IMR-90 (cell line): Measurements from ENCODE around the gene TMEM229A. TPM values are rescaled to one million over a fixed set of nuclear protein-coding genes. Genes with fewer than 3 reads are reported as not detected.

Experiments
- ATAC-seq: fragments of 200-7000 bp; cut with Tn5 transposase; 2 replicates; pipeline ENCODE4 v1.9.1; 2020; ENCODE audit warnings: low read depth, mild to moderate bottlenecking, moderate library complexity
- BruUV-seq: library from RNA; stranded (reverse); fragments of 400-500 nt; replicated peaks from 2 replicates; lab custom pipeline; 2021; lab: Mats Ljungman, UMichigan
- CTCF ChIA-PET: fragments of 300-600 bp; formaldehyde crosslinking; extraction: SDS; loops from one replicate; lab custom pipeline; 2021; ENCODE audit warnings: antibody characterized with exemption; lab: Yijun Ruan, JAX
- POLR2A ChIA-PET: fragments of 300-600 bp; sonication (Branson Sonifier 250); formaldehyde crosslinking; loops from one replicate; lab custom pipeline; 2022; ENCODE audit warnings: antibody characterized with exemption; ENCODE audit not compliant: unreplicated experiment; lab: Charles Lee
- DNase-seq: peaks from one replicate; pipeline ENCODE4 v3.0.0; 2013
- H2AFZ ChIP-seq: replicated peaks from 2 replicates; pipeline ENCODE3; 2013; ENCODE audit warnings: low read length, mild to moderate bottlenecking; ENCODE audit not compliant: poor library complexity
- H2AK5ac ChIP-seq: 2 replicates; pipeline ENCODE4 v1.6.1; 2013; ENCODE audit warnings: low read depth, low read length, inconsistent platforms
- H2AK9ac ChIP-seq: replicated peaks from 2 replicates; pipeline ENCODE3; 2013; ENCODE audit warnings: mild to moderate bottlenecking, low read depth, low read length, moderate library complexity; ENCODE audit not compliant: poor library complexity
- H2BK120ac ChIP-seq: 2 replicates; pipeline ENCODE4 v1.6.1; 2013; ENCODE audit warnings: low read depth, low read length, inconsistent platforms
- H2BK15ac ChIP-seq: 3 replicates; pipeline ENCODE4 v1.6.1; 2013; ENCODE audit warnings: low read depth, low read length, inconsistent platforms
- H2BK20ac ChIP-seq: 2 replicates; pipeline ENCODE4 v1.6.1; 2013; ENCODE audit warnings: low read depth, mild to moderate bottlenecking, inconsistent platforms, low read length, moderate library complexity
- H2BK5ac ChIP-seq: 2 replicates; pipeline ENCODE4 v1.6.1; 2013; ENCODE audit warnings: mild to moderate bottlenecking, low read depth, low read length, inconsistent platforms; ENCODE audit not compliant: poor library complexity, severe bottlenecking
- H3K14ac ChIP-seq: replicated peaks from 2 replicates; pipeline ENCODE4 v1.6.1; 2013; ENCODE audit warnings: low read depth, low read length, inconsistent platforms
- H3K18ac ChIP-seq: 2 replicates; pipeline ENCODE4 v1.6.1; 2013; ENCODE audit warnings: low read depth, low read length, control low read depth
- H3K23ac ChIP-seq: 2 replicates; pipeline ENCODE4 v1.6.1; 2013; ENCODE audit warnings: low read depth, low read length, inconsistent platforms
- H3K27ac ChIP-seq: 2 replicates; pipeline ENCODE4 v1.5.1; 2013; ENCODE audit warnings: mild to moderate bottlenecking, control low read depth, low read length; ENCODE audit not compliant: insufficient read depth
- H3K27me3 ChIP-seq: 2 replicates; pipeline ENCODE4 v1.6.1; 2013; ENCODE audit warnings: low read length; ENCODE audit not compliant: control insufficient read depth, insufficient read depth
- H3K36me3 ChIP-seq: 2 replicates; pipeline ENCODE4 v1.6.1; 2013; ENCODE audit warnings: low read length, mixed read lengths; ENCODE audit not compliant: control insufficient read depth, insufficient read depth
- H3K4ac ChIP-seq: 2 replicates; pipeline ENCODE4 v1.6.1; 2013; ENCODE audit warnings: low read depth, low read length, inconsistent platforms
- H3K4me1 ChIP-seq: 2 replicates; pipeline ENCODE4 v1.6.1; 2013; ENCODE audit warnings: low read length, mixed read lengths; ENCODE audit not compliant: control insufficient read depth, insufficient read depth
- H3K4me2 ChIP-seq: 2 replicates; pipeline ENCODE4 v1.6.1; 2013; ENCODE audit warnings: low read depth, mild to moderate bottlenecking, control low read depth, low read length, moderate library complexity
- H3K4me3 ChIP-seq: 2 replicates; pipeline ENCODE4 v1.5.1; 2013; ENCODE audit warnings: low read depth, mild to moderate bottlenecking, control low read depth, low read length, moderate library complexity; ENCODE audit not compliant: insufficient read depth
- H3K56ac ChIP-seq: 2 replicates; pipeline ENCODE4 v1.6.1; 2013; ENCODE audit warnings: low read length, inconsistent platforms; ENCODE audit not compliant: insufficient read depth; ENCODE audit errors: extremely low read depth
- H3K79me1 ChIP-seq, 2 experiments: 2 replicates each; pipeline ENCODE4 v1.6.1; 2013; ENCODE audit warnings: low read length in 2 of 2, inconsistent platforms in 1 of 2, low read depth in 1 of 2
- H3K9ac ChIP-seq: 2 replicates; pipeline ENCODE4 v1.6.1; 2013; ENCODE audit warnings: low read depth, low read length, control low read depth
- H3K9me1 ChIP-seq: 2 replicates; pipeline ENCODE4 v1.6.1; 2013; ENCODE audit warnings: low read length, inconsistent platforms; ENCODE audit not compliant: insufficient read depth
- H3K9me3 ChIP-seq: 2 replicates; pipeline ENCODE4 v1.6.1; 2013; ENCODE audit warnings: low read length; ENCODE audit not compliant: control insufficient read depth, insufficient read depth
- H4K20me1 ChIP-seq: 2 replicates; pipeline ENCODE4 v1.6.1; 2013; ENCODE audit warnings: low read length, inconsistent platforms; ENCODE audit not compliant: insufficient read depth
- H4K5ac ChIP-seq: 2 replicates; pipeline ENCODE4 v1.6.1; 2013; ENCODE audit warnings: mild to moderate bottlenecking, low read depth, low read length, control low read depth
- H4K8ac ChIP-seq, 2 experiments: 2 replicates each; pipeline ENCODE4 v1.6.1; 2013; ENCODE audit warnings: low read depth in 2 of 2, low read length in 2 of 2, control low read depth in 1 of 2, inconsistent platforms in 1 of 2
- H4K91ac ChIP-seq: 2 replicates; pipeline ENCODE4 v1.6.1; 2013; ENCODE audit warnings: low read depth, low read length, inconsistent platforms; ENCODE audit not compliant: insufficient read depth
- BHLHE40 ChIP-seq: fragments of 150-350 bp; IDR thresholded peaks from 2 replicates; pipeline ENCODE4 v1.6.1; 2016; ENCODE audit warnings: mild to moderate bottlenecking, low read depth, low read length
- CEBPB ChIP-seq: IDR thresholded peaks from 2 replicates; pipeline ENCODE4 v1.6.1; 2012; ENCODE audit warnings: low read depth, low read length, improper control_type of control experiment
- CHD1 ChIP-seq: IDR thresholded peaks from 2 replicates; pipeline ENCODE4 v1.6.1; 2012; ENCODE audit warnings: low read depth, low read length, improper control_type of control experiment
- FOS ChIP-seq: fragments of 150-350 bp; IDR thresholded peaks from 2 replicates; pipeline ENCODE4 v1.6.1; 2016; ENCODE audit warnings: low read depth, low read length
- MAFK ChIP-seq: IDR thresholded peaks from 2 replicates; pipeline ENCODE4 v1.6.1; 2012; ENCODE audit warnings: low read depth, low read length, improper control_type of control experiment
- MAZ ChIP-seq: IDR thresholded peaks from 2 replicates; pipeline ENCODE4 v1.6.1; 2012; ENCODE audit warnings: low read depth, mild to moderate bottlenecking, low read length, improper control_type of control experiment, moderate library complexity, borderline replicate concordance
- MXI1 ChIP-seq: IDR thresholded peaks from 2 replicates; pipeline ENCODE4 v1.6.1; 2012; ENCODE audit warnings: low read depth, mild to moderate bottlenecking, low read length, moderate library complexity, borderline replicate concordance
- NFE2L2 ChIP-seq: fragments of 150-350 bp; IDR thresholded peaks from 2 replicates; pipeline ENCODE4 v1.6.1; 2016; ENCODE audit warnings: low read depth, mild to moderate bottlenecking, low read length
- POLR2A ChIP-seq: IDR thresholded peaks from 2 replicates; pipeline ENCODE4 v1.6.1; 2012; ENCODE audit warnings: mild to moderate bottlenecking, low read depth, low read length
- RAD21 ChIP-seq: IDR thresholded peaks from 2 replicates; pipeline ENCODE4 v1.6.1; 2012; ENCODE audit warnings: low read length, improper control_type of control experiment
- RCOR1 ChIP-seq: IDR thresholded peaks from 2 replicates; pipeline ENCODE4 v1.6.1; 2012; ENCODE audit warnings: mild to moderate bottlenecking, low read length, improper control_type of control experiment; ENCODE audit not compliant: insufficient replicate concordance
- RFX5 ChIP-seq: IDR thresholded peaks from 2 replicates; pipeline ENCODE4 v1.8.0; 2012; ENCODE audit warnings: low read depth, mild to moderate bottlenecking, low read length, moderate library complexity
- SMC3 ChIP-seq: fragments of 150-350 bp; IDR thresholded peaks from 2 replicates; pipeline ENCODE4 v1.6.1; 2016; ENCODE audit warnings: low read depth, mild to moderate bottlenecking, antibody characterized with exemption, low read length, moderate library complexity
- WGBS, 2 experiments: methylation state at CpG; one replicate each; pipeline versions ENCODE4 v1.1.5 to v1.1.7; 2013; ENCODE audit warnings: missing lambda C conversion rate in 2 of 2; ENCODE audit not compliant: insufficient read length in 1 of 2; ENCODE audit errors: extremely low coverage in 2 of 2; 5-methylcytosine and 5-hydroxymethylcytosine counted together
- dilution Hi-C: fragments of 300-500 bp; cut with HindIII; formaldehyde crosslinking; loops from one replicate; pipeline ENCODE4 v1.14.3; 2018; ENCODE audit warnings: low sequenced_read_pairs; ENCODE audit not compliant: unreplicated experiment
- in situ Hi-C: fragments of 300-500 bp; cut with MboI; formaldehyde crosslinking; loops from 3 replicates; pipeline ENCODE4 v1.14.3; 2019; ENCODE audit warnings: low sequenced_read_pairs, inconsistent platforms, mixed read lengths
- intact Hi-C: fragments of 100-400 bp; cut with micrococcal nuclease; formaldehyde crosslinking; loops from 2 replicates; pipeline ENCODE4 v1.10.0; 2022
- polyA plus RNA-seq, 3 experiments: library from polyadenylated mRNA; depleted of rRNA; stranded (reverse); fragments of >200 nt; gene quantifications; 2 replicates each; pipeline ENCODE4 v1.2.3, GENCODE V29; 2012; ENCODE audit warnings: low replicate concordance in 1 of 3
- total RNA-seq: library from RNA; depleted of rRNA; stranded (reverse); fragments of >200 nt; gene quantifications from 2 replicates; pipeline ENCODE4 v1.2.3, GENCODE V29; 2012
- TF ChIP-seq, protein P1 (sequence below): conservative IDR thresholded peaks from 2 replicates; pipeline ENCODE4 v1.5.1; 2012; ENCODE audit warnings: mild to moderate bottlenecking, low read depth, low read length, improper control_type of control experiment
- TF ChIP-seq, protein P2 (sequence below): fragments of 150-350 bp; IDR thresholded peaks from 2 replicates; pipeline ENCODE4 v1.6.1; 2016; ENCODE audit warnings: low read depth, mild to moderate bottlenecking, low read length, moderate library complexity, borderline replicate concordance
- TF ChIP-seq, protein P3 (sequence below): fragments of 150-350 bp; IDR thresholded peaks from 2 replicates; pipeline ENCODE4 v1.6.1; 2017; ENCODE audit warnings: mild to moderate bottlenecking, antibody characterized with exemption, low read length, low read depth

The TMEM229A gene
- total and polyA plus RNA-seq, 2 of the 4 experiments (the other 2 are of a cell fraction): not detected

DNA sequence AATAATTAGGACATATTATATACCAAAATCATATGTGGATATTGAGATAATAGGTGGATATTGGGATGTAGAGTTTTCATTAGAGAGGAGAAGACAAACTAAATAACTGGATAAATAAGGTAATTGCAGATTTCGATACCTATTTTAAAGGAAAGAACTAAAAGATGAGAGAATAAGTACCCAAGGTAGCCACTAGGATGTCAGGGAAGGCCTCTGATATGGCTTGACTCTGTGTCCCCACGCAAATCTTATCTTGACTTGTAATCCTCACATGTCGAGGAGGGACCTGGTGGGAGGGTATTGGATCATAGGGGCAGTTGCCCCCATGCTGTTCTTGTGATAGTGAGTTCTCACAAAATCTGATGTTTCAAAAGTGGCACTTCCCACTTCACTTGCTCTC is 44.7 kb upstream of the TMEM229A start:
- no peaks in the 10 kb centered on the region for H3K36me3 ChIP-seq
- peaks cover 2% of the 10 kb centered on the region; the same call in 1 of the 2 replicates for H4K20me1 ChIP-seq
- no peak overlapping the region for H3K14ac ChIP-seq
- H3K4me1 ChIP-seq: peaks cover 4% of the 10 kb centered on the region
- no peak overlapping the region for H4K91ac ChIP-seq
- H2BK15ac ChIP-seq: no peak overlapping the region
- ATAC-seq (no peak), DNase-seq (no peak)
- no peak overlapping the region for H2BK20ac ChIP-seq
- intact Hi-C loops: loop anchor here (10.0 kb wide), 2 partner anchors 283 to 377 kb away; no protein-coding TSS in a partner anchor
- dilution Hi-C loops: no loop called here
- BruUV-seq: no TSS peak
- no peak overlapping the region for H2BK5ac ChIP-seq
- WGBS, 2 experiments: no CpG with 5 or more reads among the region's 3 CpGs
- no peak overlapping the region for H3K18ac ChIP-seq
- no peaks in the 10 kb centered on the region for H3K9me3 ChIP-seq
- no peak overlapping the region for H3K9ac ChIP-seq
- in situ Hi-C loops: no loop called here
- no peak overlapping the region for H4K8ac ChIP-seq
- H2AK5ac ChIP-seq: no peak overlapping the region
- H3K23ac ChIP-seq: no peak overlapping the region
- ChIA-PET CTCF (no interaction called here), POLR2A (no interaction called here)
- no peak overlapping the region for H3K4ac ChIP-seq
- no peaks in the 10 kb centered on the region for H3K79me1 ChIP-seq
- peaks cover 2% of the 10 kb centered on the region; the same call in 1 of the 2 replicates for H3K27me3 ChIP-seq
- H3K4me2 ChIP-seq: no peak overlapping the region
- no peak overlapping the region for H4K5ac ChIP-seq
- peaks cover 2% of the 10 kb centered on the region for H3K9me1 ChIP-seq
- H3K27ac ChIP-seq: no peak overlapping the region
- no peak overlapping the region for H2AK9ac ChIP-seq
- H3K4me3 ChIP-seq: no peak overlapping the region
- no peak overlapping the region for H2AFZ ChIP-seq
- no peak for TF ChIP-seq CHD1
- TF ChIP-seq CEBPB: no peak
- TF ChIP-seq, protein P1, sequence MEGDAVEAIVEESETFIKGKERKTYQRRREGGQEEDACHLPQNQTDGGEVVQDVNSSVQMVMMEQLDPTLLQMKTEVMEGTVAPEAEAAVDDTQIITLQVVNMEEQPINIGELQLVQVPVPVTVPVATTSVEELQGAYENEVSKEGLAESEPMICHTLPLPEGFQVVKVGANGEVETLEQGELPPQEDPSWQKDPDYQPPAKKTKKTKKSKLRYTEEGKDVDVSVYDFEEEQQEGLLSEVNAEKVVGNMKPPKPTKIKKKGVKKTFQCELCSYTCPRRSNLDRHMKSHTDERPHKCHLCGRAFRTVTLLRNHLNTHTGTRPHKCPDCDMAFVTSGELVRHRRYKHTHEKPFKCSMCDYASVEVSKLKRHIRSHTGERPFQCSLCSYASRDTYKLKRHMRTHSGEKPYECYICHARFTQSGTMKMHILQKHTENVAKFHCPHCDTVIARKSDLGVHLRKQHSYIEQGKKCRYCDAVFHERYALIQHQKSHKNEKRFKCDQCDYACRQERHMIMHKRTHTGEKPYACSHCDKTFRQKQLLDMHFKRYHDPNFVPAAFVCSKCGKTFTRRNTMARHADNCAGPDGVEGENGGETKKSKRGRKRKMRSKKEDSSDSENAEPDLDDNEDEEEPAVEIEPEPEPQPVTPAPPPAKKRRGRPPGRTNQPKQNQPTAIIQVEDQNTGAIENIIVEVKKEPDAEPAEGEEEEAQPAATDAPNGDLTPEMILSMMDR: no peak
- TF ChIP-seq BHLHE40: no peak
- TF ChIP-seq NFE2L2: no peak
- no peak for TF ChIP-seq RFX5
- no peak for TF ChIP-seq SMC3
- no peak for TF ChIP-seq POLR2A
- no peak for TF ChIP-seq MAZ
- no peak for TF ChIP-seq MXI1
- TF ChIP-seq RAD21: no peak
- no peak for TF ChIP-seq RCOR1
- TF ChIP-seq, protein P2, sequence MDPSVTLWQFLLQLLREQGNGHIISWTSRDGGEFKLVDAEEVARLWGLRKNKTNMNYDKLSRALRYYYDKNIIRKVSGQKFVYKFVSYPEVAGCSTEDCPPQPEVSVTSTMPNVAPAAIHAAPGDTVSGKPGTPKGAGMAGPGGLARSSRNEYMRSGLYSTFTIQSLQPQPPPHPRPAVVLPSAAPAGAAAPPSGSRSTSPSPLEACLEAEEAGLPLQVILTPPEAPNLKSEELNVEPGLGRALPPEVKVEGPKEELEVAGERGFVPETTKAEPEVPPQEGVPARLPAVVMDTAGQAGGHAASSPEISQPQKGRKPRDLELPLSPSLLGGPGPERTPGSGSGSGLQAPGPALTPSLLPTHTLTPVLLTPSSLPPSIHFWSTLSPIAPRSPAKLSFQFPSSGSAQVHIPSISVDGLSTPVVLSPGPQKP: no peak
- TF ChIP-seq FOS: no peak
- TF ChIP-seq MAFK: no peak
- TF ChIP-seq, protein P3, sequence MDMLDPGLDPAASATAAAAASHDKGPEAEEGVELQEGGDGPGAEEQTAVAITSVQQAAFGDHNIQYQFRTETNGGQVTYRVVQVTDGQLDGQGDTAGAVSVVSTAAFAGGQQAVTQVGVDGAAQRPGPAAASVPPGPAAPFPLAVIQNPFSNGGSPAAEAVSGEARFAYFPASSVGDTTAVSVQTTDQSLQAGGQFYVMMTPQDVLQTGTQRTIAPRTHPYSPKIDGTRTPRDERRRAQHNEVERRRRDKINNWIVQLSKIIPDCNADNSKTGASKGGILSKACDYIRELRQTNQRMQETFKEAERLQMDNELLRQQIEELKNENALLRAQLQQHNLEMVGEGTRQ: no peak
- no peak overlapping the region for H2BK120ac ChIP-seq
- H3K56ac ChIP-seq: no peak overlapping the region
